B cell (primary cell): Measurements from ENCODE around the gene ADAMTS14. TPM values are rescaled to one million over a fixed set of nuclear protein-coding genes. Genes with fewer than 3 reads are reported as not detected.

ENCODE experiments used
- ATAC-seq: fragments of 200-7000 bp; cut with Tn5 transposase; one replicate; pipeline ENCODE4 v1.10.0; 2021; ENCODE audit warnings: low read depth, mild to moderate bottlenecking, moderate number of reproducible peaks, moderate library complexity
- CTCF ChIA-PET: fragments of 350-600 bp; sonication (Branson Sonifier 250); formaldehyde crosslinking; loops from one replicate; lab custom pipeline; 2021; ENCODE audit warnings: antibody characterized with exemption, inconsistent platforms; lab: Charles Lee
- POLR2A ChIA-PET: fragments of 350-600 bp; sonication (Branson Sonifier 250); formaldehyde crosslinking; loops from one replicate; lab custom pipeline; 2021; ENCODE audit warnings: antibody characterized with exemption; lab: Charles Lee
- DNase-seq: peaks from one replicate; pipeline ENCODE4 v3.0.0; 2013
- H2AFZ ChIP-seq: 2 replicates; pipeline ENCODE4 v1.6.1; 2012; ENCODE audit warnings: mild to moderate bottlenecking, low read depth, low read length; ENCODE audit not compliant: insufficient read depth, poor library complexity, severe bottlenecking
- H3K27ac ChIP-seq, 2 donors: 1 replicate in 1 of 2; 2 replicates in 1 of 2; pipeline ENCODE4 v1.5.1; 2012 to 2013; ENCODE audit warnings: low read length in 2 of 2, mild to moderate bottlenecking in 2 of 2, moderate library complexity in 1 of 2
- H3K27me3 ChIP-seq, 4 experiments: fragments of 200-600 bp in 1 of 4; sonication (generic) in 1 of 4; replicated peaks in 1 of 4; 1 replicate in 2 of 4; 2 replicates in 2 of 4; pipeline versions ENCODE4 v1.6.1 to v1.7.0; 2013 to 2016; ENCODE audit warnings: low read length in 3 of 4, mild to moderate bottlenecking in 2 of 4, mixed read lengths in 1 of 4, moderate library complexity in 1 of 4; ENCODE audit not compliant: insufficient read depth in 4 of 4, control insufficient read depth in 3 of 4; ENCODE audit errors: control extremely low read depth in 1 of 4
- H3K36me3 ChIP-seq, 2 experiments: replicated peaks in 1 of 2; 1 replicate in 1 of 2; 2 replicates in 1 of 2; pipeline versions ENCODE4 v1.6.1 to v1.7.1; 2013; ENCODE audit warnings: low read length in 1 of 2; ENCODE audit not compliant: insufficient read depth in 2 of 2, control insufficient read depth in 1 of 2; ENCODE audit errors: control extremely low read depth in 1 of 2, extremely low read depth in 1 of 2
- H3K4me1 ChIP-seq, 2 donors: fragments of 200-600 bp in 1 of 2; sonication (generic) in 1 of 2; 1 replicate in 1 of 2; 2 replicates in 1 of 2; pipeline versions ENCODE4 v1.5.1 to v1.6.1; 2013 to 2017; ENCODE audit warnings: low read length in 2 of 2; ENCODE audit not compliant: control insufficient read depth in 2 of 2, insufficient read depth in 2 of 2
- H3K4me2 ChIP-seq: replicated peaks from 2 replicates; pipeline ENCODE3; 2012; ENCODE audit warnings: mild to moderate bottlenecking, low read depth, low read length; ENCODE audit not compliant: poor library complexity, severe bottlenecking
- H3K4me3 ChIP-seq, 5 experiments: fragments of 200-600 bp in 1 of 5; sonication (generic) in 1 of 5; 1 replicate in 3 of 5; 2 replicates in 2 of 5; pipeline versions ENCODE4 v1.5.1 to v1.7.0; 2011 to 2016; ENCODE audit warnings: low read length in 4 of 5, mild to moderate bottlenecking in 4 of 5, low read depth in 2 of 5, control low read depth in 1 of 5, moderate library complexity in 1 of 5; ENCODE audit not compliant: insufficient read depth in 1 of 5; ENCODE audit errors: control extremely low read depth in 1 of 5, extremely low read depth in 1 of 5
- H3K79me2 ChIP-seq: fragments of 200-600 bp; sonication (generic); one replicate; pipeline ENCODE4 v1.6.0; 2016; ENCODE audit warnings: low read length; ENCODE audit not compliant: control insufficient read depth, insufficient read depth
- H3K9ac ChIP-seq: fragments of 200-600 bp; sonication (generic); 2 replicates; pipeline ENCODE4 v1.6.1; 2017; ENCODE audit warnings: mild to moderate bottlenecking, low read length, moderate library complexity
- H3K9me3 ChIP-seq, 3 donors: one replicate each; pipeline versions ENCODE4 v1.6.1 to v1.7.1; 2013; ENCODE audit warnings: low read length in 2 of 3; ENCODE audit not compliant: control insufficient read depth in 2 of 3, insufficient read depth in 1 of 3; ENCODE audit errors: control extremely low read depth in 1 of 3
- H4K20me1 ChIP-seq: 2 replicates; pipeline ENCODE4 v1.6.0; 2012; ENCODE audit warnings: mild to moderate bottlenecking, low read length; ENCODE audit not compliant: insufficient read depth, control insufficient read depth, poor library complexity, severe bottlenecking
- H3K27ac Mint-ChIP-seq: one replicate; pipeline ENCODE4 v1.8.0; 2021; ENCODE audit warnings: mixed read lengths
- H3K27me3 Mint-ChIP-seq: one replicate; pipeline ENCODE4 v1.8.0; 2021; ENCODE audit warnings: mixed read lengths
- H3K4me1 Mint-ChIP-seq: one replicate; pipeline ENCODE4 v1.8.0; 2021; ENCODE audit warnings: mixed read lengths
- H3K4me3 Mint-ChIP-seq: one replicate; pipeline ENCODE4 v1.8.0; 2021; ENCODE audit warnings: mixed read lengths
- H3K9me3 Mint-ChIP-seq: one replicate; pipeline ENCODE4 v1.8.0; 2022; ENCODE audit warnings: mixed read lengths; ENCODE audit not compliant: insufficient read depth
- EZH2 ChIP-seq: IDR thresholded peaks from 2 replicates; pipeline ENCODE4 v1.6.1; 2012; ENCODE audit warnings: borderline replicate concordance, low read depth, mild to moderate bottlenecking, moderate library complexity, low read length; ENCODE audit not compliant: insufficient read depth, poor library complexity, severe bottlenecking
- WGBS: methylation state at CpG from one replicate; pipeline ENCODE4 v1.1.5; 2013; ENCODE audit warnings: missing lambda C conversion rate; ENCODE audit not compliant: insufficient coverage; 5-methylcytosine and 5-hydroxymethylcytosine counted together
- intact Hi-C: fragments of 100-400 bp; cut with micrococcal nuclease; formaldehyde crosslinking; loops from one replicate; pipeline ENCODE4 v1.10.0; 2022
- polyA plus RNA-seq: library from polyadenylated mRNA; depleted of rRNA; stranded (reverse); fragments of >200 nt; gene quantifications from 2 replicates; pipeline ENCODE4 v1.2.3, GENCODE V29; 2012
- total RNA-seq, 2 donors: library from RNA; stranded (reverse); fragments of 120-200 nt in 1 of 2; gene quantifications; 1 replicate in 1 of 2; 2 replicates in 1 of 2; pipeline versions ENCODE4 v1.2.3 to v1.2.4, GENCODE V29; 2013 to 2022
- TF ChIP-seq, protein P1 (sequence below): fragments of 200-600 bp; IDR thresholded peaks from one replicate; pipeline ENCODE4 v1.8.0; 2022; ENCODE audit warnings: antibody characterized with exemption, mild to moderate bottlenecking

ADAMTS14 gene
- total and polyA plus RNA-seq, 2 donors (not counting 1 experiment from before 2014, with no cell fraction given) = not detected

DNA sequence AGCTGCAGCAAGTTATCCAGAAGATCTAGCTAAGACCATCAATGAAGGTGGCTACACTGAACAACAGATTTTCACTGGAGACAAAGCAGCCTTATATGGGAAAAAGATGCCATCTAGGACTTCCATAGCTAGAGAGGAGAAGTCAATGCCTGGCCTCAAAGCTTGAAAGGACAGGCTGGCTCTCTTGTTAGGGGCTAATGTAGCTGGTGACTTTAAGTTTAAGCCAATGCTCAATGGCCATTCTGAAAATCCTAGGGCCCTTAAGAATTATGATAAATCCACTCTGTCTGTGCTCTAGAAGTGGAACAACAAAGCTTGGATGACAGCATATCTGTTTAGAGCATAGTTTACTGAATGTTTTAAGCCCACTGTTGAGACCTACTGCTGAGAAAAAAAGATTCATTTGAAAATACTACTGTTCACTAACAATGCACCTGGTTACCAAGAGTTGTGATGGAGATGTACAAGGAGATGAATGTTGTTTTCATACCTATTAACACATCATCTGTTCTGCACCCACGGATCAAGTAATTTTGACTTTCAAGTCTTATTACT is 13.6 kb upstream of the ADAMTS14 start:
- intact Hi-C loops = no loop called here
- Mint-ChIP-seq H3K27me3 (peaks cover 32% of the 10 kb centered on the region), H3K4me1 (peaks cover 5% of the 10 kb centered on the region), H3K4me3 (no peak overlapping the region), H3K27ac (no peak overlapping the region), H3K9me3 (peaks cover 4% of the 10 kb centered on the region)
- H3K4me3 ChIP-seq = no peak overlapping the region
- H2AFZ ChIP-seq = no peak overlapping the region
- ATAC-seq (no peak), DNase-seq (no peak)
- no peak for TF ChIP-seq EZH2
- TF ChIP-seq, protein P1, sequence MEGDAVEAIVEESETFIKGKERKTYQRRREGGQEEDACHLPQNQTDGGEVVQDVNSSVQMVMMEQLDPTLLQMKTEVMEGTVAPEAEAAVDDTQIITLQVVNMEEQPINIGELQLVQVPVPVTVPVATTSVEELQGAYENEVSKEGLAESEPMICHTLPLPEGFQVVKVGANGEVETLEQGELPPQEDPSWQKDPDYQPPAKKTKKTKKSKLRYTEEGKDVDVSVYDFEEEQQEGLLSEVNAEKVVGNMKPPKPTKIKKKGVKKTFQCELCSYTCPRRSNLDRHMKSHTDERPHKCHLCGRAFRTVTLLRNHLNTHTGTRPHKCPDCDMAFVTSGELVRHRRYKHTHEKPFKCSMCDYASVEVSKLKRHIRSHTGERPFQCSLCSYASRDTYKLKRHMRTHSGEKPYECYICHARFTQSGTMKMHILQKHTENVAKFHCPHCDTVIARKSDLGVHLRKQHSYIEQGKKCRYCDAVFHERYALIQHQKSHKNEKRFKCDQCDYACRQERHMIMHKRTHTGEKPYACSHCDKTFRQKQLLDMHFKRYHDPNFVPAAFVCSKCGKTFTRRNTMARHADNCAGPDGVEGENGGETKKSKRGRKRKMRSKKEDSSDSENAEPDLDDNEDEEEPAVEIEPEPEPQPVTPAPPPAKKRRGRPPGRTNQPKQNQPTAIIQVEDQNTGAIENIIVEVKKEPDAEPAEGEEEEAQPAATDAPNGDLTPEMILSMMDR = no peak
- no peaks in the 10 kb centered on the region for H3K4me1 ChIP-seq
- H3K9ac ChIP-seq = no peak overlapping the region
- CTCF ChIA-PET = no interaction called here
- H3K27ac ChIP-seq = no peak overlapping the region
- POLR2A ChIA-PET = no interaction called here
- WGBS = no CpG with 5 or more reads among the region's 1 CpG
- H3K9me3 ChIP-seq = peaks cover 0 to 8% (median 0%) of the 10 kb centered on the region in 3 donors
- no peaks in the 10 kb centered on the region for H3K36me3 ChIP-seq
- peaks cover 0 to 15% (median 1%) of the 10 kb centered on the region in 4 experiments for H3K27me3 ChIP-seq
- H3K4me2 ChIP-seq = no peak overlapping the region
- H4K20me1 ChIP-seq = no peaks in the 10 kb centered on the region
- H3K79me2 ChIP-seq = no peaks in the 10 kb centered on the region

DNA sequence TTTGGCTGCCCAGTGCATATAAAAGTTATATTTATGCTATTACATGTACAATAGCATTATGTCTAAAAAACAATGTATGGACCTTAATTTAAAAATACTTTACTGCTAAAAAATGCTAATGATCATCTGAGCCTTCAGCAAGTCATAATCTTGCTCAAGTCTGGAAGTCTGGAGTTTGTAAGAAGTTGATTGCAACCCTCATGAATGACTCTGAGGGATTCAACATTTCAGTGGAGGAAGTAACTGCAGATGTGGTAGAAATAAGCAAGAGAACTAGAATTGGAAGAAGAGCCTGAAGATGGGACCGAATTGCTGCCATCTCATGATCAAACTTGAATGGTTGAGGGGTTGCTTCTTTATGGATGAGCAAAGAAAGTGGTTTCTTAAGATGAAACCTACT is 13.0 kb upstream of the ADAMTS14 start:
- POLR2A ChIA-PET = no interaction called here

More for the DNA sequence above, 13.0 kb upstream of the ADAMTS14 start:
- Histone ChIP-seq H2AFZ (no peak overlapping the region), H3K79me2 (no peaks in the 10 kb centered on the region), H3K4me2 (no peak overlapping the region), H4K20me1 (no peaks in the 10 kb centered on the region), H3K9me3 (peaks cover 0 to 8% (median 0%) of the 10 kb centered on the region in 3 donors), H3K4me3 (no peak overlapping the region), H3K27ac (no peak overlapping the region), H3K36me3 (no peaks in the 10 kb centered on the region), H3K9ac (no peak overlapping the region), H3K4me1 (peaks cover under 1 to 3% of the 10 kb centered on the region in 2 donors), H3K27me3 (peaks cover 0 to 15% (median 1%) of the 10 kb centered on the region in 4 experiments)
- Mint-ChIP-seq H3K27me3 (peaks cover 31% of the 10 kb centered on the region), H3K9me3 (peaks cover 4% of the 10 kb centered on the region), H3K27ac (no peak overlapping the region), H3K4me3 (no peak overlapping the region), H3K4me1 (peaks cover 6% of the 10 kb centered on the region)
- intact Hi-C loops = no loop called here
- DNase-seq = no peak
- 71% methylated on average over 1 of the region's 1 CpG for whole genome bisulfite sequencing
- TF ChIP-seq, protein P1 = no peak
- no peak for TF ChIP-seq EZH2
- no peak for ATAC-seq
- CTCF ChIA-PET = no interaction called here
